ENCODE measurements around the gene GIPR.
"Not testable (repeated sequence)": the region's sequence is repeated elsewhere in the genome, so short reads cannot be mapped to it uniquely, and the experiment has no call there.

GIPR gene, protein sequence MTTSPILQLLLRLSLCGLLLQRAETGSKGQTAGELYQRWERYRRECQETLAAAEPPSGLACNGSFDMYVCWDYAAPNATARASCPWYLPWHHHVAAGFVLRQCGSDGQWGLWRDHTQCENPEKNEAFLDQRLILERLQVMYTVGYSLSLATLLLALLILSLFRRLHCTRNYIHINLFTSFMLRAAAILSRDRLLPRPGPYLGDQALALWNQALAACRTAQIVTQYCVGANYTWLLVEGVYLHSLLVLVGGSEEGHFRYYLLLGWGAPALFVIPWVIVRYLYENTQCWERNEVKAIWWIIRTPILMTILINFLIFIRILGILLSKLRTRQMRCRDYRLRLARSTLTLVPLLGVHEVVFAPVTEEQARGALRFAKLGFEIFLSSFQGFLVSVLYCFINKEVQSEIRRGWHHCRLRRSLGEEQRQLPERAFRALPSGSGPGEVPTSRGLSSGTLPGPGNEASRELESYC

DNA sequence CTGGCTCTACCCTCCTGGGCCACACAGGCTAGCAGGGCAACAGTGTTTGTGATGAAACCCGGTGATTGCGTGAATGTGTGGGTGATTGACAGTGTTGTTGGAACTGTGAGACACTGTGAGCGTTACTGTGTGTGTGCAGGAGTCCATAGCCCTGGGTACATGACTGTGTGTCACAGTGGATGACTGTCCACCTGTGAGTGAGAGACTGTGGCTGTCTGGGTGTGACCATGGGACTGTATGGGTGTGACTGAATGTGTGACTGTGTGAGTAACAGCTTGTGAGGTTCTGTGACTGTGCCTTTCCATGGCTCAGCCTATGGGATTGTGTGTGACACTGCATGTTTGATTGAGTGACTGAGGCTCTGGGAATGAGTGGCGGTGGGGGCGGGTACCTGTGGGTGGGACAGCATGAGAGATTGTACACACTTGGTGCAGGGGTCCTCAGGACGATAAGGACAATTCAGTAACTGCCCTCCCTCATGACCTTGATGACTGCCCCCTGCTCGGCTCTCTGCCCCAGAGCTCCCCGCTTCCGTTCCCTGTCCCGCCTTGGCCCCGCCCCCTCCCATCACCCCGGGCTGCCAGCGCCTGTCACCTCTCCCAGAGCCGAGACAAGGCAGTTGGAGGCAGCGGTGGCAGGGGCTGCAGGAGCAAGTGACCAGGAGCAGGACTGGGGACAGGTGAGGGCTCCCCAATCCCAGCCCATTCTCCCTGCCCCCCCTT is at the start of gene GIPR:
TSS of gene GIPR (plus strand) at position 602 of the 722 bp plus-strand sequence. CDS start 1,300 bp downstream, outside the sequence.
- H3K36me3 Mint-ChIP-seq (ENCODE audit: low read depth) = no peaks in the 10 kb centered on the region
- H3K4me1 Mint-ChIP-seq (ENCODE audit: low read depth) = peaks cover 36% of the 10 kb centered on the region
- H3K27ac Mint-ChIP-seq = peak within 1 kb of the TSS; percentile 89
- H3K27me3 Mint-ChIP-seq = peaks cover 13% of the 10 kb centered on the region
- H3K9me3 Mint-ChIP-seq = no peaks in the 10 kb centered on the region
- H3K4me3 Mint-ChIP-seq = peak within 1 kb of the TSS; percentile 85

DNA sequence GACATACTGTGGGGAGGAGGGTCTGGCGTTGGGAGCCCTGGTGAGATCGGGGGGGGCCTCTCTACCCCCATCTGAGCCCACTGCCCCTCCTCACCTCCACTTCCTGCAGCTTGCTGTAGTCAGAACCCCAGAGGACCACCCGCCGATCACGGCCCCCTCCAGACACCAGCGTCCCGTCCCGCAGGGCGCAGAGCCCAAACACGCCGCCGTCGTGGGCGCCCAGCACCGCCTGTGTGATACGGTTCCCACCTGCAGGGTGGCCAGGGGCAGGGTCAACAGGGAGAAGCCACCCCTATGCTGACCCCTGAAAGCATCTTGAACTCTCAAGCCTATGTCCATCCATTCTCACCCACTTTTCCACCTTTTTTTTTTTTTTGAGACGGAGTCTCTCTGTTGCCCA is 46.6 kb upstream of the GIPR start:
- Mint-ChIP-seq H3K9me3 (no peaks in the 10 kb centered on the region), H3K4me3 (no peak overlapping the region), H3K27ac (no peak overlapping the region), H3K4me1 (ENCODE audit: low read depth) (peaks cover 13% of the 10 kb centered on the region), H3K36me3 (ENCODE audit: low read depth) (peaks cover 53% of the 10 kb centered on the region), H3K27me3 (no peaks in the 10 kb centered on the region)

DNA sequence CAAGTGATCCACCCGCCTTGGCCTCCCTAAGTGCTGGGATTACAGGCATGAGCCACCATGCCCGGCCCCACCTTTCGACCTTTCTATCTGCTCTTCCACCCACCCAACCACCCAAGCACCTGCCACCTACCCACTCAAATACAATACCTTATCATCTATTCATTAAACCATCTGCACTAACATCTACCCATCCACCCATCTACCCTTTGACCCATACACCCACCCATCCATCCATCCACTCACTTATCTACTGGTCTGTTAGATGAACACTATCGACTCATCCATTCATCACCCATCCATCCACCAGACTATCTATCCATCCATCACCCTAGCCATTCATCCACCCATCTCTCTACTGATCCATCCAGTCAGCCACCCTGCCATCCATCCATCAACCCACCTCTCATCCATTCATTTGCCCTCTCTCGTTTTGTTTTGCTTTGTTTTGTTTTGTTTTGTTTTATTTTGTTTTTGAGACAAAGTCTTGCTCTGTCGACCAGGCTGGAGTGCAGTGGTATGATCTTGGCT is 46.0 kb upstream of the GIPR start:
- Mint-ChIP-seq H3K36me3 (ENCODE audit: low read depth) (peaks cover 53% of the 10 kb centered on the region), H3K4me1 (ENCODE audit: low read depth) (peaks cover 13% of the 10 kb centered on the region), H3K27ac (no peak overlapping the region), H3K4me3 (no peak overlapping the region), H3K27me3 (no peaks in the 10 kb centered on the region), H3K9me3 (no peaks in the 10 kb centered on the region)

DNA sequence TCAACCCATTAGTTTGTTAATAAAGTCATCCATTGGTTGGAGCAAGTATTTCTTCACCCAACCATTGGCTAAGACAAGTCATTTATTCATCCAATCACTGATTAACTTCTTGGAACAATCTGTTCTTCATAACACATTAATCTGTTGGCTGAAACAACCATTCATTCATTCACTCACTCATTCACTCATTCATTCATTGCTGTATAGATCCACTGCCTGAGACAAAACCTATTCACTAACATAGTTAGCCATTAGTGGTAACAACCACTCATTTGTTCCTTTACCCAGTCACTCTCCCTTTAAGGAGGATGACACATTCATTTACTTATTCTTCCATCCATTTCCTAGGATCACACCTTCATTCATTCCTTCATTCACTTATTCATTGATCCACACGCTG is 44.0 kb upstream of the GIPR start:
- Mint-ChIP-seq H3K36me3 (ENCODE audit: low read depth) (peaks cover 53% of the 10 kb centered on the region), H3K4me1 (ENCODE audit: low read depth) (peaks cover 13% of the 10 kb centered on the region), H3K27ac (peak overlapping the region; percentile 49), H3K27me3 (no peaks in the 10 kb centered on the region), H3K4me3 (no peak overlapping the region), H3K9me3 (no peaks in the 10 kb centered on the region)

DNA sequence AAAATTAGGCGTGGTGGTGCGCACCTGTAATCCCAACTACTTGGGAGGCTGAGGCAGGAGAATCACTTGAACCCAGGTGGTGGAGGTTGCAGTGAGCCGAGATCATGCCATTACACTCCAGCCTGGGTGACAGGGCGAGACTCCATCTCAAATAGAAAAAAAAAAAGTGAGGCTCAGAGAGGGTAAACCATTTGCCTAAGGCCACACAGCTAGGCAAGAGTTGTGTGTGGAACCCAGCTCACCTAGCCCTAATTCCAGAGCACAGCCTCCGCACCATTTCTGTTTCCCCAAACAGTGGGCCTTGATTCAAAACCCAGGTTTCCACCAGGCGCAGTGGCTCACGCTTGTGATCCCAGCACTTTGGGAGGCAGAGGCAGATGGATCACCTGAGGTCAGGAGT is 39.8 kb upstream of the GIPR start:
- H3K27me3 Mint-ChIP-seq, H3K27ac Mint-ChIP-seq, H3K9me3 Mint-ChIP-seq, H3K4me3 Mint-ChIP-seq: not testable (repeated sequence)
- Mint-ChIP-seq H3K36me3 (ENCODE audit: low read depth) (peaks cover 39% of the 10 kb centered on the region), H3K4me1 (ENCODE audit: low read depth) (peaks cover 33% of the 10 kb centered on the region)

DNA sequence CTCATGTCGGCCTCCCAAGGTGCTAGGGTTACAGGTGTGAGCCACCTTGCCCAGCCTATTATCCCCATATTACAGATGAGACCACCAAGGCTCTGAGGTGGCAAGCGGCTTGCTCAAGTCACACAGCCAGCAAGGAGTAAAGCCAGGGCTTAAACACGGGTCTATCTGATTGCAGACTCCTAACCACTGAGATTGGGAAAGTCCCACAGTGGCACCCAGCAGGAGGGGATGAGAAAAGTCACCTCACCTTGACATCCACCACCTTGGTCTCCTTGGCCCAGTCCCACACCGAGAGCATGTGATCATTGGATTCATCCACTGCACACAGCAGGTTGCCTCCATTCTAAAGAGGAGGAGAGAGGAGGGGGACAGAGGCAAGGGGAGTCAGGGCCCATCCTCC is 38.3 kb upstream of the GIPR start:
- Mint-ChIP-seq H3K4me1 (ENCODE audit: low read depth) (peaks cover 25% of the 10 kb centered on the region), H3K36me3 (ENCODE audit: low read depth) (peaks cover 28% of the 10 kb centered on the region), H3K4me3 (peak overlapping the region; percentile 32), H3K27ac (peak overlapping the region; percentile 76), H3K9me3 (no peaks in the 10 kb centered on the region), H3K27me3 (no peaks in the 10 kb centered on the region)

DNA sequence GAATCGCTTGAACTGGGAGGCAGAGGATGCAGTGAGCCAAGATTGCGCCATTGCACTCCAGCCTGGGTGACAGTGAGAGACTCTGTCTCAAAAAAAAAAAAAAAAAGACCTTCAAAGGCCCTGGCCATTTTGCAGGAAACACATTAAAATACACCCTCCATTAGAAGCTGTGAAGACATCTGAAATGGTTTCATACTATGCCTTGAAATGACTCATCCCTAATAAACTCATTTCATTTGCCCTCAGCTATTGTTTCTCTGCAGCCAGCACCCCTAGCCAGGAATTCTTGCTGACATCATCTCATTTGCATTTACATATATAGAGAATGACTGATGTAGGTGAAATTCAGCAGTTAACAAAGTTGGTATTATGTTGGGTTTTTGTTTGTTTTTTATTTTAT is 37.6 kb upstream of the GIPR start:
- Mint-ChIP-seq H3K36me3 (ENCODE audit: low read depth) (peaks cover 25% of the 10 kb centered on the region), H3K27ac (no peak overlapping the region)

DNA sequence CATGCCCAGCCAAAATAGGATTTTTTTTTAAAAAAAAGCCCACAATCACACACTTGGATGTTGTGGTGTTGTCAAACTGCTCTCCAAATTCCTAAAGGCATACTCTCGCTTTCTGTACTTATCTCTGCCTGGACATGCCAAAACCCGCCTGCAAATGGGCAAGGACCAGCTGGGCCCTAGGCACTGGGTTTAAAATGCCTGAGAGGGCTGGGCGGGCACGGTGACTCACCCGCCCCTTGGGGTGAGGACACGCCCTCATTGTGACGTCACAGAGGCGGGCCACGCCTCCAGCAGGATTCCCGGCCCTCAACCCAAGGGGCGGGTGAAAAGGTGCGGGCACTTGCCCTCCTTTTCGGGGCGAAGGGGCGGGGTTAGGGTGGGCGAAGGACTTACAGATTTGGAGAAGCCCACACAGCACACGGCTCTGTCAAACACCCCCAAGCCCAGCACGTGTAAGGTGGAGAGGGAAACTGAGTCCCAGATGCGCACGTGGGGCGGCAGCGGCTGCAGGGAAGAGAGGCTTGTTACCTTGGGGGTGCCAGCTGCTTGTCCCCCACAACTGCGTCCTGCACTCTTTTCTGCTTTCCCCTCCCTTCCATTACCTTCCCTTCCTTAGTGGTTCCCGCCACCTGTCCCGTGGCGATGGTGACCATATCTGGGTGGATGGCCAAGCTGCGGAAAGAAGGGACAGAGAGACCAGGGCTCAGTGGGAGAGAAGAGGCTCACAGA is 35.4 kb upstream of the GIPR start:
- Mint-ChIP-seq H3K9me3 (no peaks in the 10 kb centered on the region), H3K27ac (peak overlapping the region; percentile 33), H3K4me3 (no peak overlapping the region), H3K4me1 (ENCODE audit: low read depth) (peaks cover 20% of the 10 kb centered on the region), H3K36me3 (ENCODE audit: low read depth) (peaks cover 18% of the 10 kb centered on the region), H3K27me3 (no peaks in the 10 kb centered on the region)

More for the DNA sequence above, 37.6 kb upstream of the GIPR start:
- no peaks in the 10 kb centered on the region for H3K9me3 Mint-ChIP-seq
- H3K27me3 Mint-ChIP-seq = no peaks in the 10 kb centered on the region
- H3K4me1 Mint-ChIP-seq (ENCODE audit: low read depth) = peaks cover 23% of the 10 kb centered on the region
- H3K4me3 Mint-ChIP-seq = no peak overlapping the region

DNA sequence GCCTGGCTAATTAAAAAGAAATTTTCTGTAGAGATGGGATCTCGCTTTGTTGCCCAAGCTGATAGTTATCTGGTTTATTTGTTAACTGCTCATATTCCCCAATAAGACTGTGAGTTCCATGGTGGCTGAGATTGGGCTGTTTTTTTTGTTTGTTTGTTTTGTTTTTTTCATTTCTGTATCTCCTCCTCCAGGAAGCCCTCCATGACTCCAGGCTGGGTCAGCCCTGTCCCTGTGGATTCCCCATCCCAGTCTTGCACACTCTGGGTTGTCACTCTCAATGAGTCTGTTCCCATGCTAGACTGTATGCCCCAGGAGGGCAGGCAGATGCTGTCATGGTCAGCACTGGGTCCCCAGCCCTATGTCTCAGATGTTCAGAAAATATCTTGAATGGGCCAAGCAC is 31.7 kb upstream of the GIPR start:
- no peaks in the 10 kb centered on the region for H3K9me3 Mint-ChIP-seq
- H3K4me3 Mint-ChIP-seq = no peak overlapping the region
- H3K27me3 Mint-ChIP-seq = no peaks in the 10 kb centered on the region
- H3K36me3 Mint-ChIP-seq (ENCODE audit: low read depth) = peaks cover 25% of the 10 kb centered on the region
- H3K4me1 Mint-ChIP-seq (ENCODE audit: low read depth) = peaks cover 24% of the 10 kb centered on the region
- H3K27ac Mint-ChIP-seq = no peak overlapping the region

DNA sequence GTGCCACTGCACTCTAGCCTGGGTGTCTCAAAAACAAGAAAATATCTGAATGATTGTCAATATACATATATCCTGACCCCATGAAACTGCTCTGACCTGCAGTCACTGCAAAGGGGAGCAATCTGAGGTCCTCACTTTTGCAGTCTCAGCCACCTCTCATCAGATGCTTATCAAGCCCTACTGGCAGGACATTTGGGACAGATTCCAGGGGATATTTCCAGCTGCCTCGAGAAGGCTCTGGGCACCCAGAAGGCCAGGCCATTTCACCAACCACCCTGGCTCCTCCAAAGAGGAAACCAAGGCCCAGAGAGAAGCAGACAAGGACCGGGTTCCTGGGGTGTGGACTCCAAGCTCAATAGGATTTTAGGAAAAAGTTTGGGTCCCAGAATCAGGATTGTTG is 31.1 kb upstream of the GIPR start:
- Mint-ChIP-seq H3K27me3 (no peaks in the 10 kb centered on the region), H3K27ac (no peak overlapping the region), H3K9me3 (no peaks in the 10 kb centered on the region), H3K4me1 (ENCODE audit: low read depth) (peaks cover 29% of the 10 kb centered on the region), H3K36me3 (ENCODE audit: low read depth) (peaks cover 26% of the 10 kb centered on the region), H3K4me3 (no peak overlapping the region)

DNA sequence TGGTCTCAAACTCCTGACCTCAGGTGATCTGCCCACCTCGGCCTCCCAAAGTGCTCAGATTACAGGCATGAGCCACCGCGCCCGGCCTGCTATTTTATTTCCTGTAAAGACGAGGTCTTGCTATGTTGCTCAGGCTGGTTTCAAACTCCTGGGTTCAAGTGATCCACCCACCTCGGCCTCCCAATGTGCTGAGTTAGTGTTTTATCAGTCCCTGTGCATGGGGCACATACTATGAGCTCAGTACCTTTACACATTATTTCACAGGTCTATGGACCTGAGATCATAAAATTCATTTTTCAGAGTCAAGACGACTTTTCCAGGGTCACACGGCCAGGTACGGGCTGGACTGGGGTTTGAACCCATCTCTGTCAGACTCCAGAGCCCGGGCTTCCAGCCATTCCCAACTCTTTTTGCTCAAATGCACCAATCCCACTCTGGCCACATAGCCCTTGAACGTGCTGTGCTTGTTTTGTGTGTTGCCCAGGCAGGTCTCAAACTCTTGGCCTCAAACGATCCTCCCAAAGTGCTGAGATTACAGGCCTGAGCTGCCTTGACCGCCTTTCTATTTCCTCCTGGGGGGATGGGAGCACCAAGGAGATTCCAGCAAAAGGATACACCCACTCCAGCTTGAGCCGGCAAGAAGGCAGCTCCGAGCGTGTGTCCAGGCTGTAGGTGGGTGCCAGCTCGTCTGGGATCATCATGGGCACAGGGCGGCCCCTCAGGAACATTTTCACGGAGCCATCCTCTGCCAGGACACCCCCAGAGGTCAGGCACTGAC is 29.9 kb upstream of the GIPR start:
- peaks cover 18% of the 10 kb centered on the region for H3K36me3 Mint-ChIP-seq (ENCODE audit: low read depth)
- H3K27ac Mint-ChIP-seq = no peak overlapping the region
- H3K9me3 Mint-ChIP-seq = no peaks in the 10 kb centered on the region
- peak overlapping the region; percentile 95 for H3K4me3 Mint-ChIP-seq
- no peaks in the 10 kb centered on the region for H3K27me3 Mint-ChIP-seq
- H3K4me1 Mint-ChIP-seq (ENCODE audit: low read depth) = peaks cover 31% of the 10 kb centered on the region

DNA sequence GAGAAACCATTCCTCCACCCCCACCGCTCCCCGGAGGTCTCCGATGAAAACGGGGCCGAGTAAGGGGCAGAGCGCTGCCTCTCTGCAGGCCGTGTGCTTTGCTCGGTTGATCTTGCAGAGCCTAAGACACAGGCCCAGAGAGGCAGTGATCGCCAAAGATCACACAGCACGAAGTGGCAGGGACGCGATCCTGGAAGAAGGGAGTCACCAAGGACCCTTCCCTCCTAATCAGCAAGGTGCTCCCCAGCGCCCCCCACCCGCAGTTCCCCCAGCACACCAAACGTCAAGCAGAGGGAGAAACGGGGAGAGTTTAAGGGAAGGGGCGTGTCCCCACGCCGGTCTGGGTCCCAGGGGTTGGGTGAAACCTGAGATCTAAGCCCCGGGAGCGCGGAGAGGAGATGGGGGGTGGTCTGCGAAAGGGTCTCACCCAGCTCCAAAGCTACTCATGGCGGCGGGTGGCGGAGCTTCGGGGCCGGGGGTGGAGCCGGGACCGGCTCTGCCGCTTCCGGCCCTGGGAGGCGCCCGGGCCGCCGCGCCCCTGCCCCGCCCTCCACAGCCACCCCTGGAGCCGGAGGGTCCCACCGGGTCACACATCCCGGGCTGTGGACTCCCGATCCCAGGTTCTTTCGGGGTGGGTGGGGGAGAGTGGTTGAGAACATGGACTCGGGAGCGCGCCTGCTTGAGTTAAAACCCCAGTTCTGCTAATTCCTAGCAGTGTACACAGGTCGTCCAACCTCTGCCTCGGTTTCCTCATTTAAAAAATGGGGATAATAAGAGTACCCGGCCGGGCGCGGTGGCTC is 28.9 kb upstream of the GIPR start, which contains the start of gene EML2:
TSS of gene EML2 (minus strand) at position 468 of the 800 bp plus-strand sequence. CDS start at position 447, 21 bp downstream.
- peak within 1 kb of the TSS; percentile 95 for H3K4me3 Mint-ChIP-seq
- H3K9me3 Mint-ChIP-seq = no peaks in the 10 kb centered on the region
- H3K4me1 Mint-ChIP-seq (ENCODE audit: low read depth) = peaks cover 41% of the 10 kb centered on the region
- H3K27me3 Mint-ChIP-seq = no peaks in the 10 kb centered on the region
- H3K36me3 Mint-ChIP-seq (ENCODE audit: low read depth) = peaks cover 17% of the 10 kb centered on the region
- H3K27ac Mint-ChIP-seq = peak within 1 kb of the TSS; percentile 87

DNA sequence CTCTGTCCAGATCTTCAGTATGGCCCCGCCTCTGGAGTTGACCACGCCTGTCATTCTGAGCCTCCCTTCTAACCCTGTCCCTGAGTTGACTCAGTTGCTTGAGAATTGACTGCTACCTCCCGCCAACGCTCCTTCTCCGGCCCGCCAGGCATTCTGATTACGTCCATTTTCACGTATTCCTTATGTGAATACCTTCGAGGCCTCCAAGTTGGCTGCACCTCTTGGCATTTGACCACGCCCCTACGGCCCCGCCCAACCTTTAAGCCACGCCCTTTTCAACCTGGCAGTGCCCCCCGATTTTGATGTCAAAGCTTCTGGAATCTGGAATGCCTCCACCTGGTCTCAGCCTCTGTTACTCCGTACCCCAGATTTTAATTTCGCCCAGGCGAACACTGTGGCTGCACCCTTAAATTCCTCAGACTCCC is 27.2 kb upstream of the GIPR start:
- H3K4me3 Mint-ChIP-seq = peak overlapping the region; percentile 95
- peaks cover 45% of the 10 kb centered on the region for H3K4me1 Mint-ChIP-seq (ENCODE audit: low read depth)

More for the DNA sequence above, 27.2 kb upstream of the GIPR start:
- peaks cover 17% of the 10 kb centered on the region for H3K36me3 Mint-ChIP-seq (ENCODE audit: low read depth)
- peak overlapping the region; percentile 97 for H3K27ac Mint-ChIP-seq
- no peaks in the 10 kb centered on the region for H3K27me3 Mint-ChIP-seq
- no peaks in the 10 kb centered on the region for H3K9me3 Mint-ChIP-seq

Data from stimulated activated naive CD8-positive, alpha-beta T cell treated with anti-CD3 and anti-CD28 coated beads, Interleukin-15, Interleukin-2, amounts not matched to agents 100 ng/mL and 50 ng/mL, for 24 hours (primary cell).